HG03439 (cell line): ENCODE data around the gene ELAVL1.

Source experiments
- ATAC-seq: cut with Tn5 transposase; IDR thresholded peaks from one replicate; pipeline ENCODE4 v1.9.1; 2021; ENCODE audit warnings: mild to moderate bottlenecking, moderate library complexity; ENCODE audit not compliant: unreplicated experiment

ELAVL1 gene

DNA sequence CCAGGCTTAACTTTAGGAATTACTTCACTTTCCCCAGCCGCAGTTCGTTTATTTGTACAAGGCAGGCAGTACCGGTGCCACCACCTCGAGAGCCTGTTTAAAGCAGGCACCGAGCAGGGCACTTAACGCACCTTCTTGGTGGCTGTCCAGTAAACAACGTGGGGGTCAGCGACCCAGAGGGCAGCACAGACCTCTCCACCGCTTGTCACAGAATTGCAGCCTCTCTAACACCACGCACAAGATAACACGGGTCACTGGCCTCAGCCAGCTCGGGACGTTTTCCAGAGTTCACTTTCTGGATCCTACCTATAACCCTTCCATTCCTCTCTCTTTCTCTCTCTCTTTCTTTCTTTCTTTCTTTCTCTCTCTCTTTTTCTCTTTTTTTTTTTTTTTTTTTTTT, 16.8 kb upstream of the ELAVL1 start:
- ATAC-seq = no peak

- no peak for ATAC-seq
Observed at GRCh38 chr19:8021374-8021773, 15.9 kb upstream of the ELAVL1 start.

- no peak for ATAC-seq
Observed at GRCh38 chr19:8020681-8021080, 15.2 kb upstream of the ELAVL1 start.

GRCh38 chr19:8017808-8018207, 12.4 kb upstream of the ELAVL1 start:
- ATAC-seq = no peak

- peak; percentile 27 for ATAC-seq
Observed at GRCh38 chr19:8004723-8005513, 523 bp downstream of the ELAVL1 start.

DNA sequence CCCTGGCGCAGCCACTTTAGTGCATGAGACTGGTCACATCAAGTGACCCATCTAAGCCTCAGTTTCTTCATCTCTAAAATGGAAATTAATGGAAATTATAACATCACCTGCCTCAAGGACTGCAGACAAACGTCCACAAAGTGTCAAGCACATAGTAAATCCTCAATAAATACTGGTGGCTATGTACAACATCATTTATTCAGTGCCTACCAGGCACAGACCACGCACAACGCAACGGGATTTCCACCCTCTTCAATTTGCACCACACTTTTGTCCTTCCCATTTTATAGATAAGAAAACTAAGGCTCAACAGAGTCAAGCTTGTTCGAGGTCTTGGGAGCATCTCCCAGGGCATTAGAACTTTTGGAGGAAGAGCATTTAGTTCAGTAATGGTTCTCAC, 1.4 kb downstream of the ELAVL1 start:
- ATAC-seq = no peak

GRCh38 chr19:8001995-8002849, 3.2 kb downstream of the ELAVL1 start:
- no peak for ATAC-seq

GRCh38 chr19:8001651-8001994, 3.8 kb downstream of the ELAVL1 start:
- no peak for ATAC-seq

DNA sequence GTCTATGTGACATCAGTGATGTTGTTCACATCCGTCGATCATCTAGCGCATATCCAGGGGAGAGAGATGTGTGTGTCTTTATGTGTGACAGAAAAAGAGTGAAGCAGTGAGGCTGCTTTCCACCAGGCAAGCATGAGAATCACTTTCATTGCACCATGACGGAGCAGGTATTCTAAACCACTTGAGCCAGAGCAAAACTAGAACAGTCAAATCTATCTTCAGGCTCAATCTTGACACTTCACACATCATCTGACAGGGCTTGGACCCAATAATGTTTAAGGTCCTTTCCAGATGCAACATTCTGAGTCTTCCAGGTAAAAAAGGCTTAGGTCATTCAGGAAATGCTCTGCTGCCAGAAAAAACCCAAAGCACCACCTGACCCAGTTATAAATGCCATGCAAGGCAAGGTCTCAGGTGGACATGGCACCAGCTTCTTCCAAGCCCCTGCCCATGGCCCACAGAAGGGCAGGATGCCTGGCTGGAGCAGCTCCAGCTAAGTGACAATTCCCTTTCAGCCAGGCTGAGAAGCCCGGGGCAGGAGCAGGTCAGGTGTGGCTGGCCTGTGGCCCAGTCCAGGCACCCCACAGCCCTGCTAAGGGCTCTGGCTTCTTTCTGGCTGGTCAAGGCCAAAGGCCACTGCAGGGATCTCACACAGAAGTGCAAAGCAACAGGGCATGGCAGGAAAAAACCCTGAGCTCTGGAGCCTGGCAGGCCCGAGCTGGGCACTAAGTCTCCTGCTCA, 5.0 kb downstream of the ELAVL1 start:
- no peak for ATAC-seq

GRCh38 chr19:7999376-7999775, 6.1 kb downstream of the ELAVL1 start:
- ATAC-seq = no peak

DNA sequence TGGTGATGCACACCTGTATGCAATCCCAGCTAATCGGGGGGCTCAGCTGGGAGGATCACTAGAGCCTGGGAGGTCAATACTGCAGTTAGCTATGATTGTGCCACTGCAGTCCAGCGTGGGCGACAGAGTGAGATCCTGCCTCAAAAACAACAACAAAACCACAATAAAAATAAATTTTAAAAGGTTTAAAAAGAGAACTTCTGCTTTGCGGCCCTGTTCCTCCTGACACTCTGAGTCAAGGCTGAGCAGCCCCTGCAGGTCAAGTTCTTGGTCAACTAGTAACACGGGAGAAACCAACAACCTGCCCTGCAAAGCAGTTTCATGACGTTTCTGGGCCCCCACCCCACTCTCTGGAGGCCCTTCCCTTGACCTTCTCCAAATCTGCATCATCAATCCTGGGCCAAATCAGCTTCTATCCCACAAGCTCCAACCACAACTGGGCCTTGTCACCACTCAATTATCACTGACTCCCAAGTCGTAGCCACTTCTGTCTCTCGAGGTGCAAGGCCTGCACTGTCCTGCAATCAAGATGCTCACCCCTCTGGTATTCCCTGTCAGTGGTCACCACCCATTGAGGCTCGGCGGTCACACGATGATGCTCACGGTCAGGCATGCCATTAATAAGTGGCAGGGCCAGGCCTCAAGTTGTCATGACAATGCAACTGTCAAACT, 7.5 kb downstream of the ELAVL1 start:
- ATAC-seq = no peak

GRCh38 chr19:7996883-7997282, 8.6 kb downstream of the ELAVL1 start:
- no peak for ATAC-seq

DNA sequence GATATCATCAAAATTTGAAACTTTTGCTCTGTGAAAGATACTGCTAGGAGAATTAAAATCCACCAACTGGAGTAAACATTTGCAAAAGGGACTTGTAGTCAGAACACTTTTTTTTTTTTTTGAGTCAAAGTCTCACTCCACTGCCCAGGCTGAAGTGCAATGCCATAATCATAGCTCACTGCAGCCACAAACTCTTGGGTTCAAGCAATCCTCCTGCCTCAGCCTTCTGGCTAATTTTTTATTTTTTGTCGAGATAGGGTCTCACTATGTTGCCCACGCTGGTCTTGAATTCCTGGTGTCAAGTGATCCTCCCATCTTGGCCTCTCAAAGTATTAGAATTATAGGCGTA, 9.7 kb downstream of the ELAVL1 start:
- ATAC-seq = no peak

GRCh38 chr19:7994928-7995809, 10.3 kb downstream of the ELAVL1 start:
- ATAC-seq = no peak

GRCh38 chr19:7994114-7994513, 11.3 kb downstream of the ELAVL1 start:
- ATAC-seq = no peak

GRCh38 chr19:7993560-7993959, 11.9 kb downstream of the ELAVL1 start:
- ATAC-seq = no peak

DNA sequence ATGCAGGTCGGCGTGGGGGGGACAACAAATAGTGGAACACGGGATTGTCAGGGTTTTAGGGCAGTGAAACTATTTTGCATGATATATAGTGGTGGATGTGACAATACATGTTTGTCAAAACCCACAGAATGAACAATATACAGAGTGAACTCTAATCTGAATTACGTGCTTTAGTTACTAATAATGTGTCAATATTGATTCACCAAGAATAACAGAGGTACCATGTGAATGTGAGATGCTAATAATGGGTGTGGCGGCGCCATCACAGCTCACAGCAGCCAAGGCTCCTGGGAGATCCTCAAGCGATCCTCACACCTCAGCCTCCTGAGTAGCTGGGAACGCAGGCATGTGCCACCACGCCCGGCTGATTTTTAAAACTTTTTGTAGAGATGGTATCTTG, 12.9 kb downstream of the ELAVL1 start:
- no peak for ATAC-seq

- ATAC-seq = no peak
Observed at GRCh38 chr19:7989071-7989575, 16.3 kb downstream of the ELAVL1 start.

- ATAC-seq = no peak
Observed at GRCh38 chr19:7988307-7988706, 17.1 kb downstream of the ELAVL1 start.
